Hematopoietic multipotent progenitor cell treated with erythropoietin and hydrocortisone succinate and interleukin-3 and kit ligand, for 6 days (in vitro differentiated cells): Measurements from ENCODE around the gene LTBR.

Experiments
- DNase-seq: peaks from one replicate; pipeline ENCODE4 v3.0.0-alpha.2; 2015

The LTBR gene

GRCh38 chr12:6368906-6369525 lies 14.9 kb upstream of the LTBR start:
- no peak for DNase-seq

GRCh38 chr12:6369916-6370575 lies 13.9 kb upstream of the LTBR start:
- DNase-seq: no peak

DNA sequence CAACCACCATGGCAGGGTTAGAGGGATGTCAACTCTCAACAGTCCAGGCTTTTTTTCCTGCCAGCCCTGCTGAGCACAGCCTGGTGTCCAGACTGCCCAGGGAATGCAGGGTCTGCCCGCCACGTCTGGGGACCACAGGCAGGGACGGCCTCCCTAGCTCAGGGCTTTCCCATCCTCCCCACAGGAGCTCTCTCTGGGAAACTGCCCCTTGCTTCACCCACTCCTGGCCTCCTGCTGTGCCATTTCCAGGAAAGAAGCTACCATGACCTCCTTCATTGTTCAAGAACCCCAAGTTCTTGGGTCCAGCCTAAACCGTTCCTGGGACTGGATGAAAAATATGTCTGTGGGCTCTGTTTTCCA lies 13.4 kb upstream of the LTBR start:
- DNase-seq: no peak

- no peak for DNase-seq
Observed at GRCh38 chr12:6370994-6371754, 12.8 kb upstream of the LTBR start.

- peak; percentile 44 for DNase-seq
Observed at GRCh38 chr12:6372403-6373003, 11.5 kb upstream of the LTBR start.

DNA sequence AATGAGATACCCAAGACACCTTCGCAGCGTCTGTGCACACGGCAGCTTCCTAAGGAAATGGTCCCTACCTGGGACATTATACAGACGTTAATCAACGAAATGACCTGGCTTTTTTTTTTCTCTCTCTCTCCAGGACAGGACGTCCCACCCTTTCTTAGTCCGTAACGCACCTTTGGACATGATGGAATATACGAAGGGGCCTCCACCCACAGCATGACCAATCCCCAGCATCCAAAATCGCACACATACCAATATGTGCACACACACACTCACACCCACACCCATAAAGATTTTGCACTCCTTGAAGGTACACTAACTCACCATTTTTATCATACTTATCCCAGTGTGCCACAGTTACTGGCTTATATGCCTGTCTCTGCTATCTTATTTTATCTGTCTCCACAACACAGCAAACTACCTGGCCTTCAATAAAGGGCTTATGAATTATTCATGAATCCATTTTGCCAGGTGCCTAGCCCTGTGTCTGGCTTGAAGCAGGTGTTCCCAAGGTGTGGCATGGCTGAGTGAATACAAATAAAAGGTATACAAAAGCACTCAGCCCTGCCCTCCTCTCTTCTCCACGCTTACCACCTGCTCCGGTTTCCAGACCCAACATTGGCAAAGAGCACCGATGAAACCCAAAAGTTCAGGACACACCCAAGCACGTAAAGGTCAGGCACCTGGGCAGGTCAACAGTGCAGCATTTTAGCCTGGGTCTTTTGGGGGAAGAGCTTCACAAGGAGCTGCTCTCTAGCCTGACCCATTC lies 10.8 kb upstream of the LTBR start:
- DNase-seq: no peak

DNA sequence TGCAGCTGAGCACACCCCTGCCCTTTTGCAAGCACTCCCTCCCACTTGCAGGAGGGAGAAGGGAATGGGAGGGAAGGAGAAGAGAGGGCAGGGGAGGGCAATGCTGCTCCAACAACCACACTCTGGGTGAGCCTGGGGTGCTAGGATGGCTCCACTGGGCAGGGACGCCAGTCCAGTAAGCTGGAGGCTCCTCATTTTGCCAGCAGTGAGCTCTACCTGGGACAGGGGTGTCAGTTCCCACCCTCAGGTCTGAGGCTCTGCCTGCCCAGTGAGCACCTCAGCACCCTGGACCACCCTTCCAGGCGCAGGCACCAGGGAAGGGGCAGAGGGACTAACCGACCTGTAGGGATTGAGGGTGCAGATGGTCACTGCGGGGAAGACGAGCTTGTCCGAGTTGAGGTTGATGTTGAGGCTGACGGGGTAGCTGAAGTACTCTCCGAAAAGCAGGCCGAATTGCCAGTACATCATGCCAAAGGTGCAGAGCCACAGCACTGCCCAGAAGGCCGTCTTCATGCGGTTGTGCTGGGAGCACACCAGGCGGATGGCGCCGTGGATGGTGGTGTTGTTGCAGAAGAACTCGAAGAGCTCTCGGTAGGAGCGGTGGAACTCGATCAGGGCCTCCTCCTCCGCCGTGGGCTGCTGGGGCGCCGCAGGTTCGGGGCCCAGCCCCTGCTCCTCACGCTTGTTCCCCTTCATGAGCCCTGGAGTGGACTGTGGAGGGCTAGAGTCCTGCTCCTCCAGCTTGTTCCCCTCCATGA lies 9.8 kb upstream of the LTBR start:
- DNase-seq: no peak

- DNase-seq: no peak
Observed at GRCh38 chr12:6374786-6375160, 9.2 kb upstream of the LTBR start.

GRCh38 chr12:6375269-6376078 lies 8.5 kb upstream of the LTBR start, which contains the start of gene SCNN1A:
Gene SCNN1A, minus strand, starts transcription at chr12:6375563. Its CDS starts 780 bp downstream, at chr12:6374783.
- DNase-seq: no peak

DNA sequence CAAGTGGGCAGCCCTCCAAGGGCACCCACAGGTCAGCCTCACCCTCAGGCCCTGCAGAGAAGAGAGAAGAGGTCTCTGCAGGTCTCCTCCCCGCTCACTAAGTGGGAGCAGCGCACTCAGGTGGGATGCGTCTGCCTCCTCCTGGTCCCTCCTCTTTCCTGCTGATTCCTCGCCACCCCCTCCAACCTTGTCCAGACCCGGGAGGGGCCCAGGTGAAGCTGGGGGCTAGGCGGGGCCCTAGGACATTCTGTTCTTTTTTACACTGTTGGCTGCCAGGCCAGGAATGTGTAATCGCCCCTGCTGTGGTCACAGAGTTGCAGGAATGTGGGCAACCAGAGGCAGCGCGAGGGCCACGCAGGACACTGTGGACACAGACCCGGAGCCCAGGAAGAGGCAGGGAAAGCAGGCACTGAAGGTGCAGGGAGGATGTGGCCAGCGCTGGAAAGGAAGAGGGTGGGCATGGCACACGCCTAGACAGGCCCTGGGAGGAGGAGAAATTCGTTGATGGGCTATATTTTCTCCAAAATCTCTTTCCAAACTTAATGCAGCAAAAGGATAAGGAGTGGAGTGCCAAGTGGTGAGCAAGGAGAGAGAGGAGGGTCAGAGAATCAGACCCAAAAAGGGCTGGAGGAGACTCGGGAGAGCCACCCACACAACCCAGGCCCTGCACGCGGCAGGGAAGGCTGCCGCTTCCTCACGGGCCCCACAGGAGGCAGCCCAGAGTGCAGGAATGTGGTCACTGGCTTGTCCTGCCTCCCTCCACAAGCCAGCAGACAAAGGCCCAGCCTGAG lies 7.7 kb upstream of the LTBR start:
- peak; percentile 38 for DNase-seq

DNA sequence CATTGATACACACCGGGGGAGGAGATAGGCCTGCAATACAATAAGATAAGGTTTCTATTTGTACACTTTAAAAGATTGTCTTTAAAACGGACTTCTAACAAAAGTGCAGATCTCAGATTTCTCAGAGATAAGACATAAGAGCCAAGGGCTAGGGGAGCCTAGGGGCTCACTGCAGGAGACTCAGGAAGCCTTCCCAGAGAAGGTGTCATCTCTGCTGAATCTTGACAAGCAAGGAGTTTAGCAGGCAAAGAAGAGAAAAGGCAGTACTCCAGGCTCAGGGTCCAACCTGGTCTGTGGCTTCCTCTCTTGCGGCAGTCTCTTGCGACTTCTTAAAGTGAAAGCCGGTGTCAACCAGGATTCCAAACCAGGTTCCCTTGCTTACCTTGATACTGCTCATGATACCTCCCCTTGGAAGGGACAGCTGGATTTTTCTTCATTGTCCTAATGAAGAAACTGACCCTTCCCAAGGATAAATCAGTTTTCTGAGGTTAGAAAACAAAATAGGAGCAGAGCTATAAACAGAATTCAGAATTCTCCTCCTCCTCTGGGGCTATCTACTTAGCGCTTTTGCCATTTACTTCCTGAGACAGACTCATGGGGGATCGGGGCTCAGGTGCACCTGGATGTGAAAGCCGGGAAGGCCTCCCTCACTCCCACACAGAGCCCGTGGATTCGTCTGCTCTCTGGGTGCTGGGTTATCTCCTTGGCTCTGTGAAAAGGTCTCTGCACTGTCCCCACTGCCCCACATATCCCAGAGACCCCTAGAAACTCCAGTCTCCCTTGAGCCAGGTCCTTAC lies 6.9 kb upstream of the LTBR start:
- peak; percentile 27 for DNase-seq

- DNase-seq: peak; percentile 31
Observed at GRCh38 chr12:6377667-6377994, 6.3 kb upstream of the LTBR start.

- no peak for DNase-seq
Observed at GRCh38 chr12:6378709-6379472, 5.1 kb upstream of the LTBR start.

- DNase-seq: no peak
Observed at GRCh38 chr12:6380141-6381121, 3.5 kb upstream of the LTBR start.

GRCh38 chr12:6382371-6382770 lies 1.6 kb upstream of the LTBR start:
- no peak for DNase-seq

DNA sequence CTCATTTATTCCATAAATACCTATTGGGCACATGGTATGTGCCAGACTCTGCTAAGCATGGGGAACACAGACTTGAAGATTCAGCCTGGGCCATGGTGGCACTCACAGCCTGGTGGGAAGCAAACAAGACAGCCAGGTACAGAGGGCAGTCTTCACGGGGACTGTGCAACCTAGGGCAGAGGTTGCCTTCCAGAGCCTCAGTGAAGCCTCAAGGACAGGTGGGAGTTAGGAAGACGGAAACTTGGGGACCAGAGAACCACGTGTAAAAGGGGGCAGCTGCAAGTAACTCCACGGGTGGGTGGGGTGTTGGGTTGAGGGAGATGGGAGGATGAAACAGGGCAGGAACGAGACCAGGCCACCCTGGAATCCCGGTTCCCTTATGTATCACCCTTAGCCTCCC lies 980 bp upstream of the LTBR start:
- no peak for DNase-seq
